Endothelial cell of umbilical vein (primary cell): ENCODE measurements around the gene FSIP1.

ENCODE experiments used
- CTCF ChIP-seq, 2 donors: IDR thresholded peaks; 1 replicate in 1 of 2; 2 replicates in 1 of 2; pipeline ENCODE4 v1.5.1; 2011; ENCODE audit warnings: low read length in 2 of 2, mild to moderate bottlenecking in 2 of 2, moderate library complexity in 2 of 2, control low read depth in 1 of 2, inconsistent platforms in 1 of 2, low read depth in 1 of 2; ENCODE audit not compliant: insufficient read depth in 1 of 2; ENCODE audit errors: extremely low read depth in 1 of 2
- EZH2 ChIP-seq: IDR thresholded peaks from 2 replicates; pipeline ENCODE4 v1.6.1; 2012; ENCODE audit warnings: borderline replicate concordance, low read depth, mild to moderate bottlenecking, moderate library complexity, low read length, inconsistent platforms; ENCODE audit not compliant: severe bottlenecking
- JUN ChIP-seq: IDR thresholded peaks from 2 replicates; pipeline ENCODE4 v1.6.1; 2011; ENCODE audit warnings: borderline replicate concordance, low read depth; ENCODE audit not compliant: insufficient read length, insufficient read depth
- POLR2A ChIP-seq: IDR thresholded peaks from 2 replicates; pipeline ENCODE4 v1.6.1; 2012; ENCODE audit warnings: low read depth, mild to moderate bottlenecking, control low read depth, low read length
- POLR2AphosphoS5 ChIP-seq: IDR thresholded peaks from 2 replicates; pipeline ENCODE4 v1.6.1; 2012; ENCODE audit warnings: low read depth, mild to moderate bottlenecking, control low read depth, low read length, moderate library complexity; ENCODE audit not compliant: insufficient read depth

- no peak for TF ChIP-seq POLR2AphosphoS5
- no peak for TF ChIP-seq POLR2A
- TF ChIP-seq CTCF (IDR thresholded peaks at IDR 0.05; ENCODE audit: extremely low read depth in 1 of 2, insufficient read depth in 1 of 2, low read depth in 1 of 2, low read length in 2 of 2), result no peak
- no peak for TF ChIP-seq JUN
- TF ChIP-seq EZH2, result no peak
Observed at GRCh38 chr15:39720621-39721611, 61.7 kb downstream of the FSIP1 start.
